IMR-90 (cell line): Measurements from ENCODE around the gene NUP93. TPM values are rescaled to one million over a fixed set of nuclear protein-coding genes. Genes with fewer than 3 reads are reported as not detected.

Experiments used
- ATAC-seq: fragments of 200-7000 bp; cut with Tn5 transposase; 2 replicates; pipeline ENCODE4 v1.9.1; 2020; ENCODE audit warnings: low read depth, mild to moderate bottlenecking, moderate library complexity
- BruUV-seq: library from RNA; stranded (reverse); fragments of 400-500 nt; replicated peaks from 2 replicates; lab custom pipeline; 2021; lab: Mats Ljungman, UMichigan
- CTCF ChIA-PET: fragments of 300-600 bp; formaldehyde crosslinking; extraction: SDS; loops from one replicate; lab custom pipeline; 2021; ENCODE audit warnings: antibody characterized with exemption; lab: Yijun Ruan, JAX
- POLR2A ChIA-PET: fragments of 300-600 bp; sonication (Branson Sonifier 250); formaldehyde crosslinking; loops from one replicate; lab custom pipeline; 2022; ENCODE audit warnings: antibody characterized with exemption; ENCODE audit not compliant: unreplicated experiment; lab: Charles Lee
- DNase-seq: peaks from one replicate; pipeline ENCODE4 v3.0.0; 2013
- H2AFZ ChIP-seq: replicated peaks from 2 replicates; pipeline ENCODE3; 2013; ENCODE audit warnings: low read length, mild to moderate bottlenecking; ENCODE audit not compliant: poor library complexity
- H2AK5ac ChIP-seq: 2 replicates; pipeline ENCODE4 v1.6.1; 2013; ENCODE audit warnings: low read depth, low read length, inconsistent platforms
- H2AK9ac ChIP-seq: replicated peaks from 2 replicates; pipeline ENCODE3; 2013; ENCODE audit warnings: mild to moderate bottlenecking, low read depth, low read length, moderate library complexity; ENCODE audit not compliant: poor library complexity
- H2BK120ac ChIP-seq: 2 replicates; pipeline ENCODE4 v1.6.1; 2013; ENCODE audit warnings: low read depth, low read length, inconsistent platforms
- H2BK15ac ChIP-seq: 3 replicates; pipeline ENCODE4 v1.6.1; 2013; ENCODE audit warnings: low read depth, low read length, inconsistent platforms
- H2BK20ac ChIP-seq: 2 replicates; pipeline ENCODE4 v1.6.1; 2013; ENCODE audit warnings: low read depth, mild to moderate bottlenecking, inconsistent platforms, low read length, moderate library complexity
- H2BK5ac ChIP-seq: 2 replicates; pipeline ENCODE4 v1.6.1; 2013; ENCODE audit warnings: mild to moderate bottlenecking, low read depth, low read length, inconsistent platforms; ENCODE audit not compliant: poor library complexity, severe bottlenecking
- H3K14ac ChIP-seq: replicated peaks from 2 replicates; pipeline ENCODE4 v1.6.1; 2013; ENCODE audit warnings: low read depth, low read length, inconsistent platforms
- H3K18ac ChIP-seq: 2 replicates; pipeline ENCODE4 v1.6.1; 2013; ENCODE audit warnings: low read depth, low read length, control low read depth
- H3K23ac ChIP-seq: 2 replicates; pipeline ENCODE4 v1.6.1; 2013; ENCODE audit warnings: low read depth, low read length, inconsistent platforms
- H3K27ac ChIP-seq: 2 replicates; pipeline ENCODE4 v1.5.1; 2013; ENCODE audit warnings: mild to moderate bottlenecking, control low read depth, low read length; ENCODE audit not compliant: insufficient read depth
- H3K27me3 ChIP-seq: 2 replicates; pipeline ENCODE4 v1.6.1; 2013; ENCODE audit warnings: low read length; ENCODE audit not compliant: control insufficient read depth, insufficient read depth
- H3K36me3 ChIP-seq: 2 replicates; pipeline ENCODE4 v1.6.1; 2013; ENCODE audit warnings: low read length, mixed read lengths; ENCODE audit not compliant: control insufficient read depth, insufficient read depth
- H3K4ac ChIP-seq: 2 replicates; pipeline ENCODE4 v1.6.1; 2013; ENCODE audit warnings: low read depth, low read length, inconsistent platforms
- H3K4me1 ChIP-seq: 2 replicates; pipeline ENCODE4 v1.6.1; 2013; ENCODE audit warnings: low read length, mixed read lengths; ENCODE audit not compliant: control insufficient read depth, insufficient read depth
- H3K4me2 ChIP-seq: 2 replicates; pipeline ENCODE4 v1.6.1; 2013; ENCODE audit warnings: low read depth, mild to moderate bottlenecking, control low read depth, low read length, moderate library complexity
- H3K4me3 ChIP-seq: 2 replicates; pipeline ENCODE4 v1.5.1; 2013; ENCODE audit warnings: low read depth, mild to moderate bottlenecking, control low read depth, low read length, moderate library complexity; ENCODE audit not compliant: insufficient read depth
- H3K56ac ChIP-seq: 2 replicates; pipeline ENCODE4 v1.6.1; 2013; ENCODE audit warnings: low read length, inconsistent platforms; ENCODE audit not compliant: insufficient read depth; ENCODE audit errors: extremely low read depth
- H3K79me1 ChIP-seq, 2 experiments: 2 replicates each; pipeline ENCODE4 v1.6.1; 2013; ENCODE audit warnings: low read length in 2 of 2, inconsistent platforms in 1 of 2, low read depth in 1 of 2
- H3K9ac ChIP-seq: 2 replicates; pipeline ENCODE4 v1.6.1; 2013; ENCODE audit warnings: low read depth, low read length, control low read depth
- H3K9me1 ChIP-seq: 2 replicates; pipeline ENCODE4 v1.6.1; 2013; ENCODE audit warnings: low read length, inconsistent platforms; ENCODE audit not compliant: insufficient read depth
- H3K9me3 ChIP-seq: 2 replicates; pipeline ENCODE4 v1.6.1; 2013; ENCODE audit warnings: low read length; ENCODE audit not compliant: control insufficient read depth, insufficient read depth
- H4K20me1 ChIP-seq: 2 replicates; pipeline ENCODE4 v1.6.1; 2013; ENCODE audit warnings: low read length, inconsistent platforms; ENCODE audit not compliant: insufficient read depth
- H4K5ac ChIP-seq: 2 replicates; pipeline ENCODE4 v1.6.1; 2013; ENCODE audit warnings: mild to moderate bottlenecking, low read depth, low read length, control low read depth
- H4K8ac ChIP-seq, 2 experiments: 2 replicates each; pipeline ENCODE4 v1.6.1; 2013; ENCODE audit warnings: low read depth in 2 of 2, low read length in 2 of 2, control low read depth in 1 of 2, inconsistent platforms in 1 of 2
- H4K91ac ChIP-seq: 2 replicates; pipeline ENCODE4 v1.6.1; 2013; ENCODE audit warnings: low read depth, low read length, inconsistent platforms; ENCODE audit not compliant: insufficient read depth
- BHLHE40 ChIP-seq: fragments of 150-350 bp; IDR thresholded peaks from 2 replicates; pipeline ENCODE4 v1.6.1; 2016; ENCODE audit warnings: mild to moderate bottlenecking, low read depth, low read length
- MAFK ChIP-seq: IDR thresholded peaks from 2 replicates; pipeline ENCODE4 v1.6.1; 2012; ENCODE audit warnings: low read depth, low read length, improper control_type of control experiment
- RCOR1 ChIP-seq: IDR thresholded peaks from 2 replicates; pipeline ENCODE4 v1.6.1; 2012; ENCODE audit warnings: mild to moderate bottlenecking, low read length, improper control_type of control experiment; ENCODE audit not compliant: insufficient replicate concordance
- SMC3 ChIP-seq: fragments of 150-350 bp; IDR thresholded peaks from 2 replicates; pipeline ENCODE4 v1.6.1; 2016; ENCODE audit warnings: low read depth, mild to moderate bottlenecking, antibody characterized with exemption, low read length, moderate library complexity
- dilution Hi-C: fragments of 300-500 bp; cut with HindIII; formaldehyde crosslinking; loops from one replicate; pipeline ENCODE4 v1.14.3; 2018; ENCODE audit warnings: low sequenced_read_pairs; ENCODE audit not compliant: unreplicated experiment
- in situ Hi-C: fragments of 300-500 bp; cut with MboI; formaldehyde crosslinking; loops from 3 replicates; pipeline ENCODE4 v1.14.3; 2019; ENCODE audit warnings: low sequenced_read_pairs, inconsistent platforms, mixed read lengths
- intact Hi-C: fragments of 100-400 bp; cut with micrococcal nuclease; formaldehyde crosslinking; loops from 2 replicates; pipeline ENCODE4 v1.10.0; 2022
- polyA plus RNA-seq, 3 experiments: library from polyadenylated mRNA; depleted of rRNA; stranded (reverse); fragments of >200 nt; gene quantifications; 2 replicates each; pipeline ENCODE4 v1.2.3, GENCODE V29; 2012; ENCODE audit warnings: low replicate concordance in 1 of 3
- total RNA-seq: library from RNA; depleted of rRNA; stranded (reverse); fragments of >200 nt; gene quantifications from 2 replicates; pipeline ENCODE4 v1.2.3, GENCODE V29; 2012
- TF ChIP-seq, protein P1 (sequence below): conservative IDR thresholded peaks from 2 replicates; pipeline ENCODE4 v1.5.1; 2012; ENCODE audit warnings: mild to moderate bottlenecking, low read depth, low read length, improper control_type of control experiment

Gene NUP93
- total and polyA plus RNA-seq, 2 of the 4 experiments (the other 2 are of a cell fraction), result 54.6 to 72.6 TPM

GRCh38 chr16:56825826-56826225 is 95.9 kb downstream of the NUP93 start:
- Histone ChIP-seq H3K56ac (no peak overlapping the region), H3K4me1 (peaks cover 2% of the 10 kb centered on the region), H4K20me1 (no peaks in the 10 kb centered on the region), H2AK5ac (no peak overlapping the region), H3K4me2 (no peak overlapping the region), H3K18ac (no peak overlapping the region), H3K79me1 (no peaks in the 10 kb centered on the region; a peak in 1 of 4 replicates), H3K9me3 (no peaks in the 10 kb centered on the region), H2BK15ac (no peak overlapping the region), H2AK9ac (no peak overlapping the region), H3K14ac (no peak overlapping the region), H2BK120ac (no peak overlapping the region), H4K5ac (no peak overlapping the region), H2AFZ (no peak overlapping the region), H2BK5ac (no peak overlapping the region), H3K9me1 (peaks cover 4% of the 10 kb centered on the region; the same call in 1 of the 2 replicates), H3K9ac (no peak overlapping the region), H3K27me3 (no peaks in the 10 kb centered on the region), H4K91ac (no peak overlapping the region), H3K23ac (no peak overlapping the region), H3K4ac (no peak overlapping the region), H3K4me3 (no peak overlapping the region), H4K8ac (no peak overlapping the region), H3K27ac (no peak overlapping the region; the same call in 1 of the 2 replicates), H2BK20ac (no peak overlapping the region), H3K36me3 (peaks cover 25% of the 10 kb centered on the region)
- ATAC-seq, result no peak
- intact Hi-C loops, result no loop called here
- TF ChIP-seq RCOR1 (no peak), MAFK (no peak), BHLHE40 (no peak), SMC3 (no peak)
- TF ChIP-seq, protein P1, sequence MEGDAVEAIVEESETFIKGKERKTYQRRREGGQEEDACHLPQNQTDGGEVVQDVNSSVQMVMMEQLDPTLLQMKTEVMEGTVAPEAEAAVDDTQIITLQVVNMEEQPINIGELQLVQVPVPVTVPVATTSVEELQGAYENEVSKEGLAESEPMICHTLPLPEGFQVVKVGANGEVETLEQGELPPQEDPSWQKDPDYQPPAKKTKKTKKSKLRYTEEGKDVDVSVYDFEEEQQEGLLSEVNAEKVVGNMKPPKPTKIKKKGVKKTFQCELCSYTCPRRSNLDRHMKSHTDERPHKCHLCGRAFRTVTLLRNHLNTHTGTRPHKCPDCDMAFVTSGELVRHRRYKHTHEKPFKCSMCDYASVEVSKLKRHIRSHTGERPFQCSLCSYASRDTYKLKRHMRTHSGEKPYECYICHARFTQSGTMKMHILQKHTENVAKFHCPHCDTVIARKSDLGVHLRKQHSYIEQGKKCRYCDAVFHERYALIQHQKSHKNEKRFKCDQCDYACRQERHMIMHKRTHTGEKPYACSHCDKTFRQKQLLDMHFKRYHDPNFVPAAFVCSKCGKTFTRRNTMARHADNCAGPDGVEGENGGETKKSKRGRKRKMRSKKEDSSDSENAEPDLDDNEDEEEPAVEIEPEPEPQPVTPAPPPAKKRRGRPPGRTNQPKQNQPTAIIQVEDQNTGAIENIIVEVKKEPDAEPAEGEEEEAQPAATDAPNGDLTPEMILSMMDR, result no peak
- CTCF ChIA-PET, result no interaction called here
- POLR2A ChIA-PET, result no interaction called here
- in situ Hi-C loops, result no loop called here
- BruUV-seq, result no TSS peak
- dilution Hi-C loops, result no loop called here
- peak; percentile 23 for DNase-seq
